ENCODE data around the gene CELF2. TPM values are rescaled to one million over a fixed set of nuclear protein-coding genes. Genes with fewer than 3 reads are reported as not detected.
A peak's percentile ranks its signal among the peaks of the same experiment; 100 is the strongest.

Gene CELF2
- total RNA-seq, 3 donors from 2014 or later (not counting 1 experiment from before 2014, with no cell fraction given), result 282 to 298 (median 295) TPM

- Mint-ChIP-seq H3K9me3 (no peaks in the 10 kb centered on the region), H3K36me3 (no peaks in the 10 kb centered on the region), H3K27me3 (ENCODE audit: low read depth in 2 of 2) (no peaks in the 10 kb centered on the region), H3K4me1 (peaks cover 92 to 95% of the 10 kb centered on the region in 2 donors), H3K4me3 (peak overlapping the region; percentile 84), H3K27ac (peak overlapping the region; percentile 92 to 94)
- DNase-seq (peak in 1 of 2 donors; percentile 24), ATAC-seq (no peak)
- no peaks in the 10 kb centered on the region for H3K27me3 ChIP-seq (ENCODE audit: control insufficient read depth, insufficient read depth, low read length)
- peaks cover 77% of the 10 kb centered on the region for H3K4me1 ChIP-seq (ENCODE audit: control insufficient read depth, insufficient read depth, low read length)
- H3K27ac ChIP-seq (ENCODE audit: low read length), result peak overlapping the region; percentile 74
- H3K4me3 ChIP-seq (ENCODE audit: low read length), result no peak overlapping the region
- intact Hi-C loops (cut with micrococcal nuclease), result loop anchor here (5.0 kb wide), 2 partner anchors 36 to 59 kb away; no protein-coding TSS in a partner anchor
- TF ChIP-seq CTCF (IDR thresholded peaks at IDR 0.05), result no peak
- H3K9me3 ChIP-seq (ENCODE audit: control insufficient read depth, insufficient read depth, low read length), result no peaks in the 10 kb centered on the region
- WGBS (ENCODE audit: insufficient coverage), result 66% methylated on average over 10 of the region's 10 CpGs
- no peaks in the 10 kb centered on the region for H3K36me3 ChIP-seq (ENCODE audit: control insufficient read depth, insufficient read depth, low read length)
Observed at GRCh38 chr10:11148142-11149028, 130.7 kb downstream of the CELF2 start.

GRCh38 chr10:11149807-11150141 lies 132.1 kb downstream of the CELF2 start:
- Mint-ChIP-seq H3K4me1 (peaks cover 85 to 92% of the 10 kb centered on the region in 2 donors), H3K4me3 (peak overlapping the region; percentile 84), H3K27me3 (ENCODE audit: low read depth in 2 of 2) (no peaks in the 10 kb centered on the region), H3K36me3 (no peaks in the 10 kb centered on the region), H3K9me3 (no peaks in the 10 kb centered on the region), H3K27ac (peak overlapping the region; percentile 92 to 94)
- Histone ChIP-seq H3K36me3 (ENCODE audit: control insufficient read depth, insufficient read depth, low read length) (no peaks in the 10 kb centered on the region), H3K4me3 (ENCODE audit: low read length) (peak overlapping the region; percentile 1), H3K4me1 (ENCODE audit: control insufficient read depth, insufficient read depth, low read length) (peaks cover 67% of the 10 kb centered on the region), H3K27ac (ENCODE audit: low read length) (peak overlapping the region; percentile 74), H3K9me3 (ENCODE audit: control insufficient read depth, insufficient read depth, low read length) (no peaks in the 10 kb centered on the region), H3K27me3 (ENCODE audit: control insufficient read depth, insufficient read depth, low read length) (no peaks in the 10 kb centered on the region)
- ATAC-seq, result no peak
- 30% methylated on average over 3 of the region's 3 CpGs for WGBS (ENCODE audit: insufficient coverage)
- intact Hi-C loops (cut with micrococcal nuclease), result loop anchor here (1.0 to 5.0 kb wide), 3 partner anchors 14 to 58 kb away; no protein-coding TSS in a partner anchor
- DNase-seq, result no peak
- TF ChIP-seq CTCF (IDR thresholded peaks at IDR 0.05), result no peak

- intact Hi-C loops (cut with micrococcal nuclease), result loop anchor here (1.0 kb wide), 1 partner anchor 13 kb away; no protein-coding TSS in a partner anchor
- Mint-ChIP-seq H3K9me3 (no peaks in the 10 kb centered on the region), H3K27ac (peak overlapping the region; percentile 92 to 94), H3K4me3 (peak overlapping the region; percentile 84), H3K27me3 (ENCODE audit: low read depth in 2 of 2) (no peaks in the 10 kb centered on the region), H3K4me1 (peaks cover 80 to 86% of the 10 kb centered on the region in 2 donors), H3K36me3 (no peaks in the 10 kb centered on the region)
- TF ChIP-seq CTCF (IDR thresholded peaks at IDR 0.05), result no peak
- Histone ChIP-seq H3K4me3 (ENCODE audit: low read length) (no peak overlapping the region), H3K36me3 (ENCODE audit: control insufficient read depth, insufficient read depth, low read length) (no peaks in the 10 kb centered on the region), H3K9me3 (ENCODE audit: control insufficient read depth, insufficient read depth, low read length) (no peaks in the 10 kb centered on the region), H3K27ac (ENCODE audit: low read length) (peak overlapping the region; percentile 74), H3K27me3 (ENCODE audit: control insufficient read depth, insufficient read depth, low read length) (no peaks in the 10 kb centered on the region), H3K4me1 (ENCODE audit: control insufficient read depth, insufficient read depth, low read length) (peaks cover 65% of the 10 kb centered on the region)
- 16% methylated on average over 3 of the region's 3 CpGs for WGBS (ENCODE audit: insufficient coverage)
- peak in 1 of 2 donors; percentile 84 for DNase-seq
- ATAC-seq, result peak; percentile 27 to 44 (median 32)
Observed at GRCh38 chr10:11150231-11150731, 132.6 kb downstream of the CELF2 start.
